ENCODE data around the gene UGT1A3.

The UGT1A3 gene

DNA sequence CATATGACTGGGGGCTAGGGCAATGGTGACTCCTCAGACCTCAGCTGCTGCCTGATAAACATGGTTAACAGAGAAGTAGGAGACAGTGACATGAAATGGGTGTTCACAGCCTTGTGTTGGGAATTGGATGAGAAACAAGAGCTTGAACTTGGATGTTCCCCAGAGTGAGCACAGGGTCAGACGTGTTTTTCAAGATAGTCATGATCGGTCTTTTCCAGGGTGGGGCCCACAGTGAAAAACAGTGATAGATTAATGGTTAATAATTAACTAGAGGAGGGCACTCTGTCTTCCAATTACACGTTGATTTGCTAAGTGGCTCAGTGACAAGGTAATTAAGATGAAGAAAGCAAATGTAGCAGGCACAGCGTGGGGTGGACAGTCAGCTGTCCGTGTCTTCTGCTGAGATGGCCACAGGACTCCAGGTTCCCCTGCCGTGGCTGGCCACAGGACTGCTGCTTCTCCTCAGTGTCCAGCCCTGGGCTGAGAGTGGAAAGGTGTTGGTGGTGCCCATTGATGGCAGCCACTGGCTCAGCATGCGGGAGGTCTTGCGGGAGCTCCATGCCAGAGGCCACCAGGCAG, at the start of gene UGT1A3:
UGT1A3 (plus strand) TSS at position 320 of the 579 bp plus-strand sequence; CDS start at position 405, 85 bp downstream.
- TF ChIP-seq ZBTB7A (IDR thresholded peaks at IDR 0.05; ENCODE audit: low read depth), result no peak
- TF ChIP-seq, protein P1, sequence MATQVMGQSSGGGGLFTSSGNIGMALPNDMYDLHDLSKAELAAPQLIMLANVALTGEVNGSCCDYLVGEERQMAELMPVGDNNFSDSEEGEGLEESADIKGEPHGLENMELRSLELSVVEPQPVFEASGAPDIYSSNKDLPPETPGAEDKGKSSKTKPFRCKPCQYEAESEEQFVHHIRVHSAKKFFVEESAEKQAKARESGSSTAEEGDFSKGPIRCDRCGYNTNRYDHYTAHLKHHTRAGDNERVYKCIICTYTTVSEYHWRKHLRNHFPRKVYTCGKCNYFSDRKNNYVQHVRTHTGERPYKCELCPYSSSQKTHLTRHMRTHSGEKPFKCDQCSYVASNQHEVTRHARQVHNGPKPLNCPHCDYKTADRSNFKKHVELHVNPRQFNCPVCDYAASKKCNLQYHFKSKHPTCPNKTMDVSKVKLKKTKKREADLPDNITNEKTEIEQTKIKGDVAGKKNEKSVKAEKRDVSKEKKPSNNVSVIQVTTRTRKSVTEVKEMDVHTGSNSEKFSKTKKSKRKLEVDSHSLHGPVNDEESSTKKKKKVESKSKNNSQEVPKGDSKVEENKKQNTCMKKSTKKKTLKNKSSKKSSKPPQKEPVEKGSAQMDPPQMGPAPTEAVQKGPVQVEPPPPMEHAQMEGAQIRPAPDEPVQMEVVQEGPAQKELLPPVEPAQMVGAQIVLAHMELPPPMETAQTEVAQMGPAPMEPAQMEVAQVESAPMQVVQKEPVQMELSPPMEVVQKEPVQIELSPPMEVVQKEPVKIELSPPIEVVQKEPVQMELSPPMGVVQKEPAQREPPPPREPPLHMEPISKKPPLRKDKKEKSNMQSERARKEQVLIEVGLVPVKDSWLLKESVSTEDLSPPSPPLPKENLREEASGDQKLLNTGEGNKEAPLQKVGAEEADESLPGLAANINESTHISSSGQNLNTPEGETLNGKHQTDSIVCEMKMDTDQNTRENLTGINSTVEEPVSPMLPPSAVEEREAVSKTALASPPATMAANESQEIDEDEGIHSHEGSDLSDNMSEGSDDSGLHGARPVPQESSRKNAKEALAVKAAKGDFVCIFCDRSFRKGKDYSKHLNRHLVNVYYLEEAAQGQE (IDR thresholded peaks at IDR 0.05; ENCODE audit: low read depth), result no peak
- TF ChIP-seq TCF12 (IDR thresholded peaks at IDR 0.05; ENCODE audit: low read depth), result no peak
- TF ChIP-seq CEBPB (IDR thresholded peaks at IDR 0.05), result no peak
- no peak for TF ChIP-seq RAD21 (IDR thresholded peaks at IDR 0.05; ENCODE audit: low read depth)
- TF ChIP-seq YY1 (IDR thresholded peaks at IDR 0.05; ENCODE audit: low read depth), result no peak

DNA sequence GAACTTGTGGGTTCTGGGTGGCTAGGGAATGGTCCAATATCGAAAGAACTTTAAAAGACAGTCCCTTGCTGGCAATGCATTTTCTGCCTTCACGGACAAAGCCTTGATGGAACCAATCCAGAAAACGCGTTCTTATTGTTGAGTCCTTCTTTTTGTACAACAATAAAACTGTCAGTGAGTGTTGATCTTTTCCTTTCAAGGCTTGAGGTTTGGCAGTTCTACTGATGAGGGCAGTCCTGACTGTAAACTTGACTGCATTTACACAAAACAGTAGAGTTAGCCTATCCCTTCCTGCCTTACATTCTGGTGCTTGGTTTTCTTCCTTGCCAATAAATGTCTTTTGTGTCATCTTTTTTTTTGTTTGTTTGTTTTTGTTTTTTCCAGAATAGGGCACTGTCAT, 49.6 kb upstream of the UGT1A3 start:
- no peak for TF ChIP-seq CREB1 (IDR thresholded peaks at IDR 0.05; ENCODE audit: low read depth)
- TF ChIP-seq YY1 (IDR thresholded peaks at IDR 0.05; ENCODE audit: low read depth), result no peak
- TF ChIP-seq RAD21 (IDR thresholded peaks at IDR 0.05; ENCODE audit: low read depth), result no peak
- TF ChIP-seq, protein P2, sequence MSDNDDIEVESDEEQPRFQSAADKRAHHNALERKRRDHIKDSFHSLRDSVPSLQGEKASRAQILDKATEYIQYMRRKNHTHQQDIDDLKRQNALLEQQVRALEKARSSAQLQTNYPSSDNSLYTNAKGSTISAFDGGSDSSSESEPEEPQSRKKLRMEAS (IDR thresholded peaks at IDR 0.05), result no peak
- TF ChIP-seq TCF12 (IDR thresholded peaks at IDR 0.05; ENCODE audit: low read depth), result no peak
- no peak for TF ChIP-seq CEBPB (IDR thresholded peaks at IDR 0.05)
- TF ChIP-seq, protein P3, sequence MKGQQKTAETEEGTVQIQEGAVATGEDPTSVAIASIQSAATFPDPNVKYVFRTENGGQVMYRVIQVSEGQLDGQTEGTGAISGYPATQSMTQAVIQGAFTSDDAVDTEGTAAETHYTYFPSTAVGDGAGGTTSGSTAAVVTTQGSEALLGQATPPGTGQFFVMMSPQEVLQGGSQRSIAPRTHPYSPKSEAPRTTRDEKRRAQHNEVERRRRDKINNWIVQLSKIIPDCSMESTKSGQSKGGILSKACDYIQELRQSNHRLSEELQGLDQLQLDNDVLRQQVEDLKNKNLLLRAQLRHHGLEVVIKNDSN (IDR thresholded peaks at IDR 0.05), result no peak
- TF ChIP-seq EP300 (IDR thresholded peaks at IDR 0.05; ENCODE audit: borderline replicate concordance), result no peak
- TF ChIP-seq TAF1 (IDR thresholded peaks at IDR 0.05; ENCODE audit: low read depth), result no peak
- TF ChIP-seq TEAD4 (IDR thresholded peaks at IDR 0.05), result no peak
- no peak for TF ChIP-seq NFIC (IDR thresholded peaks at IDR 0.05)

DNA sequence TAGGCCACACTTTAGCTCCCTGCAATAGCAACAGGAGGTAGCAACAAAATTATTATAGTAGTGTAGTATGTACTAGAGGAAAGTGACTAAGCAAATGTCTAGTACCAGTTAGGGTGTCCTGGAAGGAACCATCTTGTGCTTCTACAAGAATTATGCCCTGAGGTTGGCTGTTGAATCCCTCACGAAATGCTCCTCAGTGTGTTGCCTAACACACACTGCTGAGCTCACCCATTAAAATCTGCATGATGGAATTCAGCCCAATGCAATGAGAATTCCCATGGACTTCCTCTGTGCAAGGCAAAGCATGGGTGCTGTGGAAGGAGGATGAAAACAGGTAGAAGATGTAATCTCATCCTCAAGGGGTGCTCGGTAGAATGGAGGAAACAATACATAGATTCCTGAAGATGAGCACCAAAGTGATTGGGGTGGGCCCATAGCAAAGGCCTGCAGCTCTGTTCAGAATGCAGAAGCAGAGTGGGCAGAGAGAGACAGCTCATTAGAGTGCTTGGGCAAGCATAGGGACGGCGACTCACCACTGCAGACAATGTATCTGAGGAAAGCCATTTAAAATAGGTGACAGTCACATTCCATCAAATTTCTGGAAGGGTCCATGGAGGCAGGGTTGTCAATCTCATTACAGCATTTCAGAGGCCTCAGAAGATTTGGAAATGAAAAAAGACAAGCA, 48.3 kb upstream of the UGT1A3 start:
- no peak for TF ChIP-seq FOXM1 (IDR thresholded peaks at IDR 0.05; ENCODE audit: borderline replicate concordance, low read depth)
- TF ChIP-seq, protein P3 (IDR thresholded peaks at IDR 0.05), result no peak
- no peak for TF ChIP-seq CEBPB (IDR thresholded peaks at IDR 0.05)
- no peak for TF ChIP-seq EGR1 (IDR thresholded peaks at IDR 0.05)
- no peak for TF ChIP-seq TCF12 (IDR thresholded peaks at IDR 0.05; ENCODE audit: low read depth)
- TF ChIP-seq, protein P1 (IDR thresholded peaks at IDR 0.05; ENCODE audit: low read depth), result no peak
- no peak for TF ChIP-seq RAD21 (IDR thresholded peaks at IDR 0.05; ENCODE audit: low read depth)
- TF ChIP-seq CREB1 (IDR thresholded peaks at IDR 0.05; ENCODE audit: low read depth), result no peak
- TF ChIP-seq NFIC (IDR thresholded peaks at IDR 0.05), result no peak
- TF ChIP-seq TAF1 (IDR thresholded peaks at IDR 0.05; ENCODE audit: low read depth), result no peak
- TF ChIP-seq ZBTB7A (IDR thresholded peaks at IDR 0.05; ENCODE audit: low read depth), result no peak
- TF ChIP-seq, protein P2 (IDR thresholded peaks at IDR 0.05), result no peak
- TF ChIP-seq TEAD4 (IDR thresholded peaks at IDR 0.05), result no peak
- no peak for TF ChIP-seq YY1 (IDR thresholded peaks at IDR 0.05; ENCODE audit: low read depth)
- no peak for TF ChIP-seq EP300 (IDR thresholded peaks at IDR 0.05; ENCODE audit: borderline replicate concordance)

DNA sequence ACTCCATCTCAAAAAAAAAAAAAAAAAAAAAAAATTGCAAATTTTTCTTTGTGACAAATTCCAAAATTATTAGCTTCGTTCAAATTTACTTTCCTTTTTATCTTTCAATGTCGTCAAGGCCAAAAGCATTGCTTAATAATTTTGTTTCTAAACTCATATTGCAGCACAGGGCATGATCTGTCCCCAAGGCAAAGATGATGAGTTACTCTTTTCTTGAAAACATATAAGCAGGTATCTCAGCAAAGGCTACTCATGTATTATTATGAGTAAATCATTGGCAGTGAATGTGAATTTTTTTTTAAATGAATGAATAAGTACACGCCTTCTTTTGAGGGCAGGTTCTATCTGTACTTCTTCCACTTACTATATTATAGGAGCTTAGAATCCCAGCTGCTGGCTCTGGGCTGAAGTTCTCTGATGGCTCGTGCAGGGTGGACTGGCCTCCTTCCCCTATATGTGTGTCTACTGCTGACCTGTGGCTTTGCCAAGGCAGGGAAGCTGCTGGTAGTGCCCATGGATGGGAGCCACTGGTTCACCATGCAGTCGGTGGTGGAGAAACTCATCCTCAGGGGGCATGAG, 47.2 kb upstream of the UGT1A3 start, which contains the start of gene UGT1A7:
UGT1A7 (plus strand) TSS at position 381 of the 579 bp plus-strand sequence; CDS start at position 418, 37 bp downstream.
- no peak for TF ChIP-seq TEAD4 (IDR thresholded peaks at IDR 0.05)
- TF ChIP-seq NFIC (IDR thresholded peaks at IDR 0.05), result no peak
- no peak for TF ChIP-seq TCF12 (IDR thresholded peaks at IDR 0.05; ENCODE audit: low read depth)
- TF ChIP-seq EGR1 (IDR thresholded peaks at IDR 0.05), result no peak
- TF ChIP-seq ZBTB7A (IDR thresholded peaks at IDR 0.05; ENCODE audit: low read depth), result no peak
- no peak for TF ChIP-seq TAF1 (IDR thresholded peaks at IDR 0.05; ENCODE audit: low read depth)
- no peak for TF ChIP-seq RAD21 (IDR thresholded peaks at IDR 0.05; ENCODE audit: low read depth)
- no peak for TF ChIP-seq EP300 (IDR thresholded peaks at IDR 0.05; ENCODE audit: borderline replicate concordance)
- TF ChIP-seq CREB1 (IDR thresholded peaks at IDR 0.05; ENCODE audit: low read depth), result no peak
- TF ChIP-seq FOXM1 (IDR thresholded peaks at IDR 0.05; ENCODE audit: borderline replicate concordance, low read depth), result no peak
- TF ChIP-seq, protein P3 (IDR thresholded peaks at IDR 0.05), result no peak
- TF ChIP-seq, protein P2 (IDR thresholded peaks at IDR 0.05), result no peak
- TF ChIP-seq CEBPB (IDR thresholded peaks at IDR 0.05), result no peak
- TF ChIP-seq, protein P1 (IDR thresholded peaks at IDR 0.05; ENCODE audit: low read depth), result no peak
- TF ChIP-seq YY1 (IDR thresholded peaks at IDR 0.05; ENCODE audit: low read depth), result no peak
